DMS53 treated with DMSO at 0.1 percent for 48 hours (cell line): ENCODE results near the gene HK3.

Source experiments
- DNase-seq: peaks from one replicate; lab custom pipeline; 2025; ENCODE audit not compliant: unreplicated experiment; lab: John Stamatoyannopoulos, UW

The HK3 gene

GRCh38 chr5:176902102-176902814 is 3.1 kb upstream of the HK3 start:
- no peak for DNase-seq

- DNase-seq = no peak
These were observed 2.3 kb upstream of the HK3 start for GRCh38 chr5:176901260-176902101.

GRCh38 chr5:176900780-176901204 is 1.6 kb upstream of the HK3 start:
- DNase-seq = no peak

DNA sequence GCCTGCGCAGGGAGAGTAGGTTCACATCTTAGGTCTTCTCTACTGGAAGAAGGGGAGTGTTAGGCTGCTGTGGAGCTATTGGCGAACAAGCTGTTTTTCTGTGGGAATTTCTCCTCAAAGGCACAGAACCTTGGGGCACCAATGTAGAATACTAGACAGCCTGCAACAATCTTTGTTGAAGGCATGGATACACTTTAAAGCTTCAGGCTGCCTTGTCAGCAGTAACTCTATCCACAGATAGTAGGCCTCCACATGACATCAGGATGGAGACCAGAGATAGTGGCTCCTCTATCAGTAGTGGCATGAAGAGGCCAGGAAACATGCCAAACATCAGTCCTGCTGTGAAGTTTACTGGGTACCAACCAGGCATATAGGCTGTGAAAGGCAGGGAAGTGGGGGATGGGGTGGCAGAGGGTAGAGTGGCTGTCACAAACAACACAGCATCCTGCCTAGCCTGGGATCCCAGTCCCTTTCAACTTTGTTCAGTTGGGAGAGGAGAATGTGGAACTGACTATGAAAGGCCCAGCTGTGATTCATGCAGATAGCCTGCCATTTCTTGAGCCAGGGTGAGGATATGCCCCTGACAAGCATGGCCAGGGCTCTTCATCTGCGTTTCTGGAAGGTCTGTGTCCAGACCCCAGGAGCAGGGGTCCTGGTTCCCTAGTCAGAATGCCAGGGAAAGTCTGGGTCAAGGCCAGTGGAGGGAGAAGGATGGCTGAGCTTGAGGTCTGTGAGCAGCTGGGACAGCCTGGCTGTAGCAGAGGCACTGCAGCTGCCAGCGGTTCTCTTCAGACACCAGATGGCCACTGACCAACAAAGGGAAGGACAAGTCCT is 1.0 kb upstream of the HK3 start:
- no peak for DNase-seq

DNA sequence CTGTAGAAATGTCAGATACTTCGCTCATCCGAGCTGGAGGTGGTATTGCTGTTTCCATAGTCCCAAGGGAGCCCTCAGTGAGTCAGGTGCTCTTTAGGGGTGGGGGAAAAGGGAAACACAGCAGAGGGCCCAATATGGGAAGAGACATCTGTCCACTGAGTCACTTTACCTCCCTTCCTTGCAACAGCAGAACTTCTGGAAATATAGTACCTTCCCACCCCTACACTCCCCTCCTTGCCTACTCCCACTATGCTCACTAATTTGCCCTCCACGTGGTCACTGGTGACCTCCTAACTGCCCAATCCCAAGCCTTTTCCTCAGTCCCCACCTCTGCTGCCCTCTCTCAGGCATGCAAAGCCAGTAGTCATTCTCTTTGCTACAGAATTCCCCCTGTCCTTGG is 1.9 kb downstream of the HK3 start:
- DNase-seq = no peak

DNA sequence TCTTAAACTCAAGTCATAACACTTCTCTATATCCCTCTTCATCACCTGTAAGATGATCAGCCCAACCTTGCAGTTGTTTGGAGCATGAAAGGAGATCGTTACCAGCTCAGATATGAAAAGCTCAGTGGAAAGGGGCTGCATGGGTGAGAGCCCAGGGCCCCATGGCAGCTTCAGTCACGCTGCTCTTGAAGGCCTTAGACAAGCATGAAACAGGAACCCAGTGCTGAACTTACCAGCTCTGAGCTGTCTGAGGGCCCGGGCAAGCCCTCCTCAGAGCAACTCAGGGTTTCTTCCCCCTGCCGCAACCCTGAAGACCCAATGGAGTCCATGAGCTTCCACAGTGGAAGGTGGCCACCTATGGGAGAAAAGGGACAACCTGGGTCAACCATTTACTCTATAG is 3.3 kb downstream of the HK3 start:
- DNase-seq = no peak

- DNase-seq = no peak
These were observed 4.8 kb downstream of the HK3 start for GRCh38 chr5:176894298-176894697.

DNA sequence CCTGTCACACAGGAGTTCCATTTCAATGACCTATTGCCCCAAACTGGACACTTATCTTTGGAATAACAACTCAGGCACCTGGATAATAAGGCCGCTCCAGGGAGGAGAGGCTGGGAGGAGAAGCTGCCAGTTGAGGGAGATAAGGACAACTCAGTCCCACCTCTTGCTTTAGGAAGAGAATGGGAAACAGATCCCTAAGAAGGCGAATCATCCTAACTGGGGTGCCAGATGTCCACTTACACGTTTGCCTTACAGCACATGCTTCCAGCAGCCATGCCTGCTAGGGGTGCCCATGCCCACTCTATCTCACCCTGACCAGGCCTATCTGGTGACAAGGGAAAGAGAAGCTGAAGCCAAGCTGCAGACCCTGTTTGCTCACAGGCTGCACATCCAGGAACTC is 6.5 kb downstream of the HK3 start:
- no peak for DNase-seq

- no peak for DNase-seq
These were observed 7.7 kb downstream of the HK3 start for GRCh38 chr5:176891331-176891958.

DNA sequence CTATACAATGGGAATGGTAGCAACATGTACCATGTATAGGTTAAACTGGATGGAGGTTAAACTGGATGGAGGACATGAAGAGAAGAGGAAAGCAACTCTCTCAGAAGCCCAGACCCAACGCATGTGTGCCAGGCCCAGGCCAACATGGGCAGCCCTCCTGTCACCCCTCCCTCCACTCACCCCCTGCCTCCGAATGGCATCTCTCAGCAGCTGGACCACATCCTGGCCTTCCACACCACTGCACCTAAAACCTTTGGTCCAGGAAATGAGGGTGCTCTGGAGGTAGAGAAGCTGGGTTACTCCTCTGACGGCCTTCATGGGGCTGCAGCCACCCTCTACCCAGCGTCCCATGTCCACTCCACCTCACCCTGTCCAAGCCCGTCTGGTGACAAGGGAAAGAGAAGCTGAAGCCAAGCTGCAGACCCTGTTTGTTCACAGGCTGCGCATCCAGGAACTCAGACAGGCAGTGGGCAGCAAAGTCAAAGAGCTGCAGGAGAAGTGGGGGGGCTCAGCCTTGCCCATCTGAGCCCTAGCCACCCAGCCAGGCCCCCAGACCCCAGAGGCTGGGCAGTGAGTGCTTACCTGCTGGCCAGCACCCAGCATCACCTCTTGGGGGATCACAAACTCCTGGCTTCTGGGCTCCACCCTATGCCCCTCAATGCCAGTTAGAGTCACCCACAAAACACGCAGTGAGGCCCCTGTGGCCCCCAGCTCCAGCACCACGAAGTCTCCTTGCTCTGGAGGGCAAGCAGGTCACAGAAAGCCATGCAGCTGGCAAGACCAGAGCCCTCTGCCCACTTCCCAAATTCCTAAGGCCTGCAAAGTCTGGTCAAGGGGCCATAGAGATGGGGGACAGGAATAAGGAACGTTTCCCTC is 8.5 kb downstream of the HK3 start:
- DNase-seq = no peak

GRCh38 chr5:176889321-176890280 is 9.5 kb downstream of the HK3 start:
- DNase-seq = no peak

GRCh38 chr5:176888865-176889165 is 10.3 kb downstream of the HK3 start:
- no peak for DNase-seq

DNA sequence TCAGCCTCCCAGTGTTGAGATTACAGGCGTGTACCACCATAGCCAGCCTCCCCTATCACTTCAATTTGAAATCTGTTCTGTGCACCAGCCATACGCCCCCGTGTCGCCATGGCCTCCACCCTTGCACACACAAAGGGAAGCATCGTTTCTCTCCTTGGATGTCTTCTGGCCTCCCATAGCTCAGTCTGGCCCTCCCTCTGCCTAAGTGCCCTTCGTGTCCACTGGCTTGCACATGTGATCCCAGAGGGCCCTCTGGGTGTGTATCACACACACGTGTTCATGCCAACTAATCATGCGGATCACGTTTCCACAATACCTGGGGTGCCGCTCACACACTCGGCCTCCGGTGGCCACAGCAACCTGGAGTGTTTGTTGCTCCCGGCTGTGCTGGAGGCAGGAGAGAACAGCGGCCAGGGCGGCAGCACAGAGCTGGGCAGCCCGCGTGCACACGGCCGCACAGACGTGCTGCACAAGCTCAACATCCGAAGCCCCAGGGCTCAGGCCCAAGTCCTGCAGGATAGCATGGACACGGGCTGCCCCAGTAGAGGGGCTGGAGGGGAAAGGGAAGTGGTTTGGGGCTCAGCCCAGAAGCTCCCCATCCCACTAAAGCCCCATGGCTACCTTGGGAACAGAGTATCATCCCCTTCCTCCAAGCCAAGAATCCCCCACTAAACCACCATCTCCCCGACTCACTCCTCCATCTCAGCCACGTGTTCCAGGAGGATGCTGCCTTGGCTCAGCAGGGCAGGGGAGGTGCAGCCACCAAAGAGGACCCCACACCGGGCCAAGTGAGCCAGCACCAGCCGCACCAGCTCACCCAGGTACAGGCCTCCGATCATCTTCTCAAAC is 10.9 kb downstream of the HK3 start:
- DNase-seq = no peak

DNA sequence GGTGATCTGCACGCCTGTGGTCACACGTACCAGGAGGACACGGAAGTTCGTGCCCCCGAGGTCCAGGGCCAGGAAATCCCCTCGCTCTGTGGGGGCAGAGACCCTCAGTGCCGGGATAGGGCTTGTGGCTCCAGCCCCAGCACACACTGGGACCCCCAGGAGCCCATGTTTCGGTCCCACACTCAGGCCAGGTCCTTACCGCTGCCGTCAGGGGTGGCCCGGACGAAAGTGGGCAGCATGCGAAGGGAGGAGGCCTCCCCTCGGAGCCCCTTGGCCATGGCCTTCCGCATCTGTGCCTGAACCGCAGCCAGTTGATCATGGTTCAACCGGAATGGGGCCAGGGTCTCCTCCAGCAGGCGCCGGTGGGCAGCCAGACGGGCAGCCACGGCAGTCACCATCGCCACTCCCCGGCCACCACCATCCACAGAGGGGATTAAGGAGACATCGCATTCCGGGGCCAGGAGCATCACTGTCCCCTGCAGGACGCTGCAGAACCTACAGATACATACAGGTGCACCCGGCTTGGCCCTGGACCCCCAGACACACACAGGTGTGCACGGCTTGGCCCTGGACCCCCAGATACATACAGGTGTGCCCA is 11.8 kb downstream of the HK3 start:
- DNase-seq = no peak

GRCh38 chr5:176886336-176887251 is 12.6 kb downstream of the HK3 start:
- DNase-seq = no peak

- no peak for DNase-seq
These were observed 14.6 kb downstream of the HK3 start for GRCh38 chr5:176884571-176884890.
